ENCODE results near the gene MBD5.
"Not testable (repeated sequence)": the region's sequence is repeated elsewhere in the genome, so short reads cannot be mapped to it uniquely, and the experiment has no call there.

The MBD5 gene

GRCh38 chr2:148021059-148021861 is at the start of gene MBD5:
TSS of gene MBD5 (plus strand) at chr2:148021091.
- peak; percentile 76 for FAIRE-seq

GRCh38 chr2:147976102-147976501 is 44.8 kb upstream of the MBD5 start:
- FAIRE-seq = no peak
- DNase-seq (ENCODE audit: insufficient read length, low spot score) = no peak

More at GRCh38 chr2:148021059-148021861, at the start of gene MBD5:
- DNase-seq (ENCODE audit: insufficient read length, low spot score) = no peak

- DNase-seq (ENCODE audit: insufficient read length, low spot score) (no peak), FAIRE-seq (no peak)
Observed at GRCh38 chr2:147977679-147978078, 43.2 kb upstream of the MBD5 start.

- DNase-seq (ENCODE audit: insufficient read length, low spot score) (no peak), FAIRE-seq (no peak)
Observed at GRCh38 chr2:147980940-147981528, 39.9 kb upstream of the MBD5 start.

GRCh38 chr2:147989102-147989501 is 31.8 kb upstream of the MBD5 start:
- DNase-seq (ENCODE audit: insufficient read length, low spot score) (no peak), FAIRE-seq (no peak)

GRCh38 chr2:147989809-147990403 is 31.0 kb upstream of the MBD5 start:
- DNase-seq (ENCODE audit: insufficient read length, low spot score) (peak; percentile 16), FAIRE-seq (peak; percentile 48)

GRCh38 chr2:147994965-147995364 is 25.9 kb upstream of the MBD5 start:
- FAIRE-seq; DNase-seq (ENCODE audit: insufficient read length, low spot score): not testable (repeated sequence)

GRCh38 chr2:147996828-147997227 is 24.1 kb upstream of the MBD5 start:
- FAIRE-seq = peak; percentile 66
- DNase-seq (ENCODE audit: insufficient read length, low spot score) = no peak

GRCh38 chr2:147998203-147998602 is 22.7 kb upstream of the MBD5 start:
- DNase-seq (ENCODE audit: insufficient read length, low spot score) (no peak), FAIRE-seq (peak; percentile 80)

GRCh38 chr2:147999126-147999525 is 21.8 kb upstream of the MBD5 start:
- FAIRE-seq = no peak

GRCh38 chr2:148000095-148000494 is 20.8 kb upstream of the MBD5 start:
- FAIRE-seq (no peak), DNase-seq (ENCODE audit: insufficient read length, low spot score) (no peak)

More at GRCh38 chr2:147999126-147999525, 21.8 kb upstream of the MBD5 start:
- DNase-seq (ENCODE audit: insufficient read length, low spot score) = no peak

GRCh38 chr2:148002420-148002819 is 18.5 kb upstream of the MBD5 start:
- DNase-seq (ENCODE audit: insufficient read length, low spot score); FAIRE-seq: not testable (repeated sequence)

- FAIRE-seq (no peak), DNase-seq (ENCODE audit: insufficient read length, low spot score) (no peak)
Observed at GRCh38 chr2:148006249-148007007, 14.5 kb upstream of the MBD5 start.

GRCh38 chr2:148007219-148007900 is 13.5 kb upstream of the MBD5 start:
- FAIRE-seq (no peak), DNase-seq (ENCODE audit: insufficient read length, low spot score) (no peak)

GRCh38 chr2:148008411-148008810 is 12.5 kb upstream of the MBD5 start:
- FAIRE-seq = not testable (repeated sequence)

GRCh38 chr2:148013876-148014275 is 7.0 kb upstream of the MBD5 start:
- FAIRE-seq = no peak

More at GRCh38 chr2:148008411-148008810, 12.5 kb upstream of the MBD5 start:
- DNase-seq (ENCODE audit: insufficient read length, low spot score) = not testable (repeated sequence)

GRCh38 chr2:148014616-148015015 is 6.3 kb upstream of the MBD5 start:
- DNase-seq (ENCODE audit: insufficient read length, low spot score) (no peak), FAIRE-seq (no peak)

More at GRCh38 chr2:148013876-148014275, 7.0 kb upstream of the MBD5 start:
- DNase-seq (ENCODE audit: insufficient read length, low spot score) = no peak

- DNase-seq (ENCODE audit: insufficient read length, low spot score) (peak; percentile 44), FAIRE-seq (peak; percentile 99)
Observed at GRCh38 chr2:148020111-148021058, 506 bp upstream of the MBD5 start, which contains the start of gene ORC4. TSS of gene ORC4 (minus strand) at chr2:148020737. CDS start at chr2:147975958, 44,779 bp downstream.

GRCh38 chr2:148021886-148022285 is 995 bp downstream of the MBD5 start:
- FAIRE-seq (peak; percentile 61), DNase-seq (ENCODE audit: insufficient read length, low spot score) (no peak)

All from GM19239 (cell line).